ENCODE results near the gene PNMA6F. TPM values are rescaled to one million over a fixed set of nuclear protein-coding genes. Genes with fewer than 3 reads are reported as not detected.

PNMA6F gene
- total RNA-seq, 1 experiment from 2014 or later, result 0.13 TPM

DNA sequence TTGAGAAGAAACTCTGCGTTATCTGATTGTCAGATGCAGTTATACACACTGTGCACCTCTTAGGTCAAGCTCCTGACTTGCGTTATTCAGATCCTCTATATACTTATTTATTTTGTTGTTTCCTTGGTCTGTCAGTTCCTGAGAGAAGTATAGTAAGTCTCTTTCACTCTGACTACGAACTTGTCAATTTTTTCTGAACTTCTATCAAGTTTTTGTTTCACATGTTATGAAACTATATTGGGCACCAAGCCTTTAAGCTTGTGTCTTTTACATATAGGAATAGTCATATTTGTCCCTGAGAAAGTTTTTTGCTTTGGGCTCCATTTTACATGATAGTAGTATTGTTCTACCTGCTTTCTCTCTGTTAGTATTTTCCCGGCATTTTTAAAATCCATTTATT is 44.1 kb upstream of the PNMA6F start (continued):
- TF ChIP-seq, protein P1, sequence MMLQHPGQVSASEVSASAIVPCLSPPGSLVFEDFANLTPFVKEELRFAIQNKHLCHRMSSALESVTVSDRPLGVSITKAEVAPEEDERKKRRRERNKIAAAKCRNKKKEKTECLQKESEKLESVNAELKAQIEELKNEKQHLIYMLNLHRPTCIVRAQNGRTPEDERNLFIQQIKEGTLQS (CRISPR knock-in tag; conservative IDR thresholded peaks at IDR 0.05), result no peak

DNA sequence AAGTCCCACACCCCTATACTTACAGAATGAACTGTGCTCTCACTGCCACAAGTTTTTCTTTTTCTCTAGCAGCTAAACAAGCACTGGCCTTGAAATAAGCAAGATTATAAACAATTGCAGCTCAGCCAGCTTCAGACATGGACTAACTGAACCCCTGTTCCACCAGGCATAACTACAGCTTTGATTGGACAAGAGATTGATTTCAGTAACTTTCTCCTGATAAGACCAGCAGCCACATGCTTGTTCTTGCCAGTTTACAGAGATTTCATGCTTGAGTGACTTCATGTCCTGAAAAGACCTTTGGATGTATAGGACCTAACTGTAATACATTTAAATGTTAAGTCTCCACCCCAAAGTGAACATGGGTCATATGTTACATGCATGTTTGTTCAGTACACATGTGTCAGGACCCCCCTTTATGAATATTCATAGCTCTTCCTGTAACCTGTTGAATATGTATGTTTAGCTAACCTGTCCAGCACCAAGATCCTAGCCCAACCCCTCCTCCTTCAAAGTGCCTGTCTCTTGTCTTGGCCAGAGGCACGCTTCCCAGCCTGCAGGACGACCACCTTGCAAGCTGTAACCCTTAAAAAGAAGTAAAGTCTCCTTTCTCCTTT is 40.3 kb upstream of the PNMA6F start:
- Mint-ChIP-seq H3K4me3 (no peak overlapping the region), H3K4me1 (no peaks in the 10 kb centered on the region), H3K36me3 (peaks cover 11% of the 10 kb centered on the region), H3K9me3 (peaks cover 16% of the 10 kb centered on the region), H3K27ac (no peak overlapping the region), H3K27me3 (ENCODE audit: low read depth) (peaks cover 10% of the 10 kb centered on the region)
- TF ChIP-seq, protein P2, sequence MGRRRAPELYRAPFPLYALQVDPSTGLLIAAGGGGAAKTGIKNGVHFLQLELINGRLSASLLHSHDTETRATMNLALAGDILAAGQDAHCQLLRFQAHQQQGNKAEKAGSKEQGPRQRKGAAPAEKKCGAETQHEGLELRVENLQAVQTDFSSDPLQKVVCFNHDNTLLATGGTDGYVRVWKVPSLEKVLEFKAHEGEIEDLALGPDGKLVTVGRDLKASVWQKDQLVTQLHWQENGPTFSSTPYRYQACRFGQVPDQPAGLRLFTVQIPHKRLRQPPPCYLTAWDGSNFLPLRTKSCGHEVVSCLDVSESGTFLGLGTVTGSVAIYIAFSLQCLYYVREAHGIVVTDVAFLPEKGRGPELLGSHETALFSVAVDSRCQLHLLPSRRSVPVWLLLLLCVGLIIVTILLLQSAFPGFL (CRISPR knock-in tag; IDR thresholded peaks at IDR 0.05; ENCODE audit: borderline replicate concordance), result no peak
- TF ChIP-seq ATF1 (CRISPR knock-in tag; IDR thresholded peaks at IDR 0.05) (no peak), MXD4 (CRISPR knock-in tag; IDR thresholded peaks at IDR 0.05; ENCODE audit: borderline replicate concordance) (no peak), FOXP1 (CRISPR knock-in tag; IDR thresholded peaks at IDR 0.05; ENCODE audit: borderline replicate concordance) (no peak), KAT7 (CRISPR knock-in tag; IDR thresholded peaks at IDR 0.05; ENCODE audit: borderline replicate concordance) (no peak), ZNF232 (CRISPR knock-in tag; IDR thresholded peaks at IDR 0.05) (no peak), NR2C2 (CRISPR knock-in tag; IDR thresholded peaks at IDR 0.05) (no peak), CBFB (CRISPR knock-in tag; IDR thresholded peaks at IDR 0.05; ENCODE audit: low read depth) (no peak)
- TF ChIP-seq, protein P3, sequence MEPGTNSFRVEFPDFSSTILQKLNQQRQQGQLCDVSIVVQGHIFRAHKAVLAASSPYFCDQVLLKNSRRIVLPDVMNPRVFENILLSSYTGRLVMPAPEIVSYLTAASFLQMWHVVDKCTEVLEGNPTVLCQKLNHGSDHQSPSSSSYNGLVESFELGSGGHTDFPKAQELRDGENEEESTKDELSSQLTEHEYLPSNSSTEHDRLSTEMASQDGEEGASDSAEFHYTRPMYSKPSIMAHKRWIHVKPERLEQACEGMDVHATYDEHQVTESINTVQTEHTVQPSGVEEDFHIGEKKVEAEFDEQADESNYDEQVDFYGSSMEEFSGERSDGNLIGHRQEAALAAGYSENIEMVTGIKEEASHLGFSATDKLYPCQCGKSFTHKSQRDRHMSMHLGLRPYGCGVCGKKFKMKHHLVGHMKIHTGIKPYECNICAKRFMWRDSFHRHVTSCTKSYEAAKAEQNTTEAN (CRISPR knock-in tag; IDR thresholded peaks at IDR 0.05), result no peak
- ATAC-seq, result no peak
- DNase-seq (ENCODE audit: low spot score), result no peak
- CTCF ChIA-PET, result no interaction called here
- POLR2A ChIA-PET, result no interaction called here

DNA sequence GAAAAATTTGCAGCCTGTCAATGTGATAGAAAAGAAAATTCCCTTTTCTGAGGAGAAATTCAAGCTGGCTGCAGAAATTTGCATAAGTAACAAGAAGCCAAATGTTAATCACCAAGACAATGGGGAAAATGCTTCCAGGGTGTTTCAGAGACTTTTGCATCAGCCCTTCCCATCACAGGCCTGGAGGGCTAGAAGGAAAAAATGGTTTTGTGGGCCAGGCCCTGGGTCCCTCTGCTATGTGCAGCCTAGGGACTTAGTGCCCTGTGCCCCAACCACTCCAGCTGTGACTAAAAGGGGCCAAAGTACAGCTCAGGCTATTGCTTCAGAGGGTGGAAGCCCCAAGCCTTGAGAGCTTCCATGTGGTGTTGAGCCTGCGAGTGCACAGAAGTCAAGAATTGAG is 36.3 kb upstream of the PNMA6F start:
- H3K27me3 Mint-ChIP-seq (ENCODE audit: low read depth), result peaks cover 8% of the 10 kb centered on the region
- H3K4me1 Mint-ChIP-seq, result peaks cover 2% of the 10 kb centered on the region
- H3K9me3 Mint-ChIP-seq, result peaks cover 21% of the 10 kb centered on the region
- TF ChIP-seq RORB (CRISPR knock-in tag; IDR thresholded peaks at IDR 0.05) (no peak), ZBTB21 (CRISPR knock-in tag; IDR thresholded peaks at IDR 0.05; ENCODE audit: borderline replicate concordance) (no peak), ZNF219 (CRISPR knock-in tag; IDR thresholded peaks at IDR 0.05; ENCODE audit: borderline replicate concordance) (no peak), NFE2L1 (CRISPR knock-in tag; IDR thresholded peaks at IDR 0.05) (no peak), RELA (CRISPR knock-in tag; IDR thresholded peaks at IDR 0.05; ENCODE audit: borderline replicate concordance) (no peak), ZNF263 (CRISPR knock-in tag; IDR thresholded peaks at IDR 0.05; ENCODE audit: low read depth) (no peak), FOXP1 (CRISPR knock-in tag; IDR thresholded peaks at IDR 0.05; ENCODE audit: borderline replicate concordance) (no peak), GTF2I (CRISPR knock-in tag; conservative IDR thresholded peaks at IDR 0.05) (no peak), PRRX2 (CRISPR knock-in tag; IDR thresholded peaks at IDR 0.05) (no peak), ATF1 (CRISPR knock-in tag; IDR thresholded peaks at IDR 0.05) (no peak)
- TF ChIP-seq, protein P4, sequence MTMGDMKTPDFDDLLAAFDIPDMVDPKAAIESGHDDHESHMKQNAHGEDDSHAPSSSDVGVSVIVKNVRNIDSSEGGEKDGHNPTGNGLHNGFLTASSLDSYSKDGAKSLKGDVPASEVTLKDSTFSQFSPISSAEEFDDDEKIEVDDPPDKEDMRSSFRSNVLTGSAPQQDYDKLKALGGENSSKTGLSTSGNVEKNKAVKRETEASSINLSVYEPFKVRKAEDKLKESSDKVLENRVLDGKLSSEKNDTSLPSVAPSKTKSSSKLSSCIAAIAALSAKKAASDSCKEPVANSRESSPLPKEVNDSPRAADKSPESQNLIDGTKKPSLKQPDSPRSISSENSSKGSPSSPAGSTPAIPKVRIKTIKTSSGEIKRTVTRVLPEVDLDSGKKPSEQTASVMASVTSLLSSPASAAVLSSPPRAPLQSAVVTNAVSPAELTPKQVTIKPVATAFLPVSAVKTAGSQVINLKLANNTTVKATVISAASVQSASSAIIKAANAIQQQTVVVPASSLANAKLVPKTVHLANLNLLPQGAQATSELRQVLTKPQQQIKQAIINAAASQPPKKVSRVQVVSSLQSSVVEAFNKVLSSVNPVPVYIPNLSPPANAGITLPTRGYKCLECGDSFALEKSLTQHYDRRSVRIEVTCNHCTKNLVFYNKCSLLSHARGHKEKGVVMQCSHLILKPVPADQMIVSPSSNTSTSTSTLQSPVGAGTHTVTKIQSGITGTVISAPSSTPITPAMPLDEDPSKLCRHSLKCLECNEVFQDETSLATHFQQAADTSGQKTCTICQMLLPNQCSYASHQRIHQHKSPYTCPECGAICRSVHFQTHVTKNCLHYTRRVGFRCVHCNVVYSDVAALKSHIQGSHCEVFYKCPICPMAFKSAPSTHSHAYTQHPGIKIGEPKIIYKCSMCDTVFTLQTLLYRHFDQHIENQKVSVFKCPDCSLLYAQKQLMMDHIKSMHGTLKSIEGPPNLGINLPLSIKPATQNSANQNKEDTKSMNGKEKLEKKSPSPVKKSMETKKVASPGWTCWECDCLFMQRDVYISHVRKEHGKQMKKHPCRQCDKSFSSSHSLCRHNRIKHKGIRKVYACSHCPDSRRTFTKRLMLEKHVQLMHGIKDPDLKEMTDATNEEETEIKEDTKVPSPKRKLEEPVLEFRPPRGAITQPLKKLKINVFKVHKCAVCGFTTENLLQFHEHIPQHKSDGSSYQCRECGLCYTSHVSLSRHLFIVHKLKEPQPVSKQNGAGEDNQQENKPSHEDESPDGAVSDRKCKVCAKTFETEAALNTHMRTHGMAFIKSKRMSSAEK (CRISPR knock-in tag; IDR thresholded peaks at IDR 0.05; ENCODE audit: borderline replicate concordance), result no peak
- TF ChIP-seq, protein P5, sequence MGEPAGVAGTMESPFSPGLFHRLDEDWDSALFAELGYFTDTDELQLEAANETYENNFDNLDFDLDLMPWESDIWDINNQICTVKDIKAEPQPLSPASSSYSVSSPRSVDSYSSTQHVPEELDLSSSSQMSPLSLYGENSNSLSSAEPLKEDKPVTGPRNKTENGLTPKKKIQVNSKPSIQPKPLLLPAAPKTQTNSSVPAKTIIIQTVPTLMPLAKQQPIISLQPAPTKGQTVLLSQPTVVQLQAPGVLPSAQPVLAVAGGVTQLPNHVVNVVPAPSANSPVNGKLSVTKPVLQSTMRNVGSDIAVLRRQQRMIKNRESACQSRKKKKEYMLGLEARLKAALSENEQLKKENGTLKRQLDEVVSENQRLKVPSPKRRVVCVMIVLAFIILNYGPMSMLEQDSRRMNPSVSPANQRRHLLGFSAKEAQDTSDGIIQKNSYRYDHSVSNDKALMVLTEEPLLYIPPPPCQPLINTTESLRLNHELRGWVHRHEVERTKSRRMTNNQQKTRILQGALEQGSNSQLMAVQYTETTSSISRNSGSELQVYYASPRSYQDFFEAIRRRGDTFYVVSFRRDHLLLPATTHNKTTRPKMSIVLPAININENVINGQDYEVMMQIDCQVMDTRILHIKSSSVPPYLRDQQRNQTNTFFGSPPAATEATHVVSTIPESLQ (CRISPR knock-in tag; IDR thresholded peaks at IDR 0.05), result no peak
- no peak overlapping the region for H3K4me3 Mint-ChIP-seq
- H3K27ac Mint-ChIP-seq, result no peak overlapping the region
- ATAC-seq (no peak), DNase-seq (ENCODE audit: low spot score) (no peak)
- POLR2A ChIA-PET, result no interaction called here
- H3K36me3 Mint-ChIP-seq, result peaks cover 16% of the 10 kb centered on the region
- CTCF ChIA-PET, result no interaction called here
